T-helper 2 cell treated with Interferon-gamma antibody and Interleukin-4, amounts not matched to agents 100 ng/mL and 5 ng/mL, for 36 hours (primary cell): ENCODE measurements around the gene DUSP7. TPM values are rescaled to one million over a fixed set of nuclear protein-coding genes. Genes with fewer than 3 reads are reported as not detected.

Source experiments
- intact Hi-C: fragments of 100-400 bp; cut with micrococcal nuclease; formaldehyde crosslinking; loops from one replicate; pipeline ENCODE4 v1.15.1; 2023
- total RNA-seq: library from RNA; stranded (reverse); gene quantifications from 2 replicates; pipeline ENCODE4 v1.2.3, GENCODE V29; 2022

DUSP7 gene
- total RNA-seq, 1 donor from 2014 or later, result 43.7 TPM

GRCh38 chr3:52030714-52031310, 25.6 kb downstream of the DUSP7 start:
- intact Hi-C loops, result no loop called here

DNA sequence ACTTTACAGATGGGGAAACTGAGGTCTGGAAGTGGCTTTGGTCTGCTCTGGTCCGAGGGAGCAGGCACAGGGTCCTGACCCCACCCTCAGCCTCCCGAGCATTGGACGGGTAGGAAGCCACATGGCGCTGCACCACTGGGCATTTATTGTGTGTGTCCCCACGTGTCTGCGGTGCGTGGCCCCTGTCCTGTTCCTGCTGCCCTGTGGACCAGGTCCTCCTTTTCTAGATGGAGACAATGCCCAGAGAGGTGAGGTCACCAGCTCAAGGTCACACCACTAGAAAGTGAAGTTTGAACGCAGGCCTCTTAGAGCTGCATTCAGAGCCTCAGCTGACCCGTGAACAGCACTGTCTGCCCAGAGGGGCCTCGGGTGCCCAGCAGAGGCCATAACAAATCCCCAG, 26.8 kb downstream of the DUSP7 start:
- intact Hi-C loops, result no loop called here

- intact Hi-C loops, result no loop called here
Observed at GRCh38 chr3:52029053-52029452, 27.3 kb downstream of the DUSP7 start.

DNA sequence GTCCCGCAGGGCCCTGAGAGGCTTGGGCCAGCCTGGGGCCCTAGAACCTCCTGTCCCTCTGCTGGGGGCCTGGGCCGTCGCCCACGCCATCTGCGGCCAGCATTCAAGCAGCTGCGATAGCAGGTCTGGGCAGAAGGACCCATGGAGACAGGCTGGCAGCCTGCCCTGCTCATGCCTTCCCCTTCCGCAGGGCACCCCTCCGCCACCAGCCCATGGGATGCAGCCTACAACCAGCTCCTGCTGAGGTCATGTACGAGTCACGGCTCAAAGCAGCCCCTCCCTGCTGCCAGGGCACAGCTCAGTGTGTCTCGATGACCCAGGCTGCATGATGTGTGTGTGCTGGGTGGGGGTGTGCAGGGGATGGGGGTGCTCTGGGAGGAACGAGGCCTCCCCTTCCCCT, 27.8 kb downstream of the DUSP7 start:
- intact Hi-C loops, result no loop called here

- intact Hi-C loops, result no loop called here
Observed at GRCh38 chr3:52026041-52026440, 30.3 kb downstream of the DUSP7 start.

- intact Hi-C loops, result no loop called here
Observed at GRCh38 chr3:52025453-52025852, 30.9 kb downstream of the DUSP7 start.

- intact Hi-C loops, result no loop called here
Observed at GRCh38 chr3:52024765-52025452, 31.5 kb downstream of the DUSP7 start.

DNA sequence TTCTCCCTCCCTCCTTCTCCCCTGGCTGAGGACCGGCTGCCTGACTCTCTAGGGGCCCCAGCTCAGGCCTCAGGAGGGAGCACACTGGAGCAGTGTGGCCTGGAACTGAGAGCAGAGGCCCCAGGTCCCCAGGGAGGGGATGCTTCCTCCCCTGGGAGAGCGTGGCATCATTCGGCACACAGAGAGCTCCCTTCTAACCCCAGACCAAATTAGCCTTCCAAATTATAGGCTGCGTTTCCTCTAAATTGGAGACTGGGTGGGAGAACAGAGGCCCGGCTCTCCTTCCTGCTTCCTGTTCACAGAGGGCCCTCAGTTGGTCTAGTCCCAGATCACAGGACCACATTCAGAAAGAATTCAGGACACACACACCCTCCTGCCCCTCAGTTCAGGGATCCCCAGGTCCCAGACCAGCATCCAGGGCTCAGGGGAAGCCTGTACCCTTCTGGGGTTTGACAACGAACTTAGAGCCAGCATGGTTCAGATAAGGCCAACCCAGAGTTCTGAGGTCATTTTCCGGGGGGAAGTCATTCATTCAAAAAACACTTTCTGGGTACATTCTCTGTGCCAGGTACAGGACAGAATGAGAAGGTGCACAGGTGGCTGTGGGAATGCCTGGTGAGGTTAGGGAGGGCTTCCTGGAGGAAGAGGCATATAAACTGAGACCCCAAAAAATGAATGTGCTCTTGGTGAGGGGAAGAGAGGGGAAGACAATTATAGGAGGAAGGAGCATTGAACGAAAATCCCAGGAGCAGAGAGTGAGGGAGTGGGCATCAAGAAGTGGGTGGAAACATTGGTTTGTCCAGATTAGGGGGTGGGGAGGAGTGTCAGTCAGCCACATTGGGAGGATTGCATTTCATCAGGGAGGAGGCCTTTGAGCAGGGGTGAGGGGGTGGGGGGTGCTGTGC, 32.3 kb downstream of the DUSP7 start:
- intact Hi-C loops, result no loop called here

GRCh38 chr3:52023101-52023770, 33.1 kb downstream of the DUSP7 start:
- intact Hi-C loops, result no loop called here

GRCh38 chr3:52022323-52023100, 33.9 kb downstream of the DUSP7 start:
- intact Hi-C loops, result no loop called here

DNA sequence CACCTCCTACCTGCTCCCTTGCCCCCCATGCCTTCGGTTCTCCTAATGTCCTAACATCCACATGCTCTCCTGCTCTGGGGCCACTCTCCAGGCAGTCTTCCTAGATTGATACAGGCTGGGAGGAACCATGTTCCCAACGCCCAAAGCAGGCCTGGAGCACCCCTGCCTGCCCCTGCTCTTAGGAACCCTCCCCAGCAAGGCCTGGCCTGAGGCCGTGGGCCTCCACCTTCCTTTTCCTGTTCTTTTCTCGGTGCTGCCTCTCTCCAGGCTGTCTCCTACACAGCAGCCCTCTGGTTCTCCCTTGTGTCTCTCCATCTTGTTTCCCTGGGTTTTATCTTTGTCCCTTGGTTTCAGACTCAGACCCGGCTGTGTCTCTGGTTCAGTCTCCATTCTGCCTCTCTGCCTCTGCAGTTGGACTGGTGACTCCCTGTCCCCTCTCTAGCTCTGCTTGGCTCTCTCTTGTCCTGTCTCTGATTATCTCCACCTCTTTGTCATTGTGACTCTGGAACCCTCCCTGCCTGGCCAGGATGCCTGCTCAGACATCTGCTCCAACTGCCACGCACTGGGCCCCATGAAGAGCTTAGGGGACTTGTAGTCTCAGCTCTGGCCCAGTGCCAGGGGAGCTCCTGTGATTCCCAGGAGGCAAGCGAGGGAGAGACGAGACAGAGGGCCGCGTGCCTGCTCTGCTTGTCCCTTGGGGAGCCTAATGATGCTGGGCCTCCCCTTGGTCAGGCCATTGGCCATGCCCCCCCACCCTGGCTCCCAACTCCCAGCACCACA, 34.7 kb downstream of the DUSP7 start:
- intact Hi-C loops, result no loop called here

GRCh38 chr3:52020796-52021195, 35.6 kb downstream of the DUSP7 start:
- intact Hi-C loops, result no loop called here

- intact Hi-C loops, result no loop called here
Observed at GRCh38 chr3:52019352-52020080, 36.9 kb downstream of the DUSP7 start.

GRCh38 chr3:52018319-52019000, 37.9 kb downstream of the DUSP7 start:
- intact Hi-C loops, result no loop called here

- intact Hi-C loops, result no loop called here
Observed at GRCh38 chr3:52017586-52017985, 38.8 kb downstream of the DUSP7 start.

DNA sequence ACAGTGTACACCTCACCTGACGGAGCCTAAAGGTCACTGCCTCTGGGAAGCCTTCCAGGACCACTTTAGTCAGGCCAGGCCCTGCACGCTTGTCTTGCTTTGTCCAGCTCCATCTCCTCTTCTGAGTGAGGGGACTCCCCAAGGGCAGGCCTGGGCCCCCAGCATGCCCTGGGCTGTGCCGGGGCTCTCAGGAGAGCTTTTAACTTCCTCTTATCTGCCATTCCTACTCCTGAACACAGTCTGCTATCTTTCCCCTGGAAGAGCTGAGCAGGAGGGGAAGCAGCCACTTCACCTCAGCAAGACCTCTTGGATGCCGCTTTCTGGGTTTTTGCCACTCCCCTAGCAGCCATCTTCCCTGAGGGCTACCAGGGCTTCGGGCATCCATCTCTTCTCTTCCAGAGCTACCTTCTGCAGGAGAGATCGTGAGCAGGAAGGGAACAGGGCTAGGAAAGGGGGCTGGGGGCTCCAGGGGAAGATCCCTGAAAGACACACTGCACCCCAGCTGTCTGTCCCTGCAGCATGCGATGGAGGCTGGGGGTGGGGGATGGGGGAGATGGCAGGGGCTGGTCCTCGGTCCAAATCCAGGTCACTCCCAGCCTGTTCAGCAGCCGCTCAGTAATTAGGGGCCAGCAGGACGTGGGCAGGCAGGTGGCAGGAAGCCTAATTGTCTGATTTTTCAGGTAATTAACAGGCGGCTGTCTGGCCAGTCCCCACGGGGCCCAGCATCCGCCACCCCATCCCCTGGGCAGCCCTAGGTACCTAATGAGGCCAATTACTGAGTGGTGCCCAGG, 40.7 kb downstream of the DUSP7 start:
- intact Hi-C loops, result no loop called here

- intact Hi-C loops, result no loop called here
Observed at GRCh38 chr3:52014613-52015012, 41.8 kb downstream of the DUSP7 start.
